ENCODE data around the gene MUC5B. TPM values are rescaled to one million over a fixed set of nuclear protein-coding genes. Genes with fewer than 3 reads are reported as not detected.

MUC5B gene
- total and polyA plus RNA-seq, 4 donors, result 0.17 to 0.95 (median 0.50) TPM; not detected in 1

- no peak for DNase-seq (ENCODE audit: low spot score)
- TF ChIP-seq RXRA (IDR thresholded peaks at IDR 0.05), result no peak
- TF ChIP-seq HNF4A (conservative IDR thresholded peaks at IDR 0.05), result no peak
- no peak for TF ChIP-seq MAX (IDR thresholded peaks at IDR 0.05)
- TF ChIP-seq REST (IDR thresholded peaks at IDR 0.05), result no peak
- TF ChIP-seq, protein P1, sequence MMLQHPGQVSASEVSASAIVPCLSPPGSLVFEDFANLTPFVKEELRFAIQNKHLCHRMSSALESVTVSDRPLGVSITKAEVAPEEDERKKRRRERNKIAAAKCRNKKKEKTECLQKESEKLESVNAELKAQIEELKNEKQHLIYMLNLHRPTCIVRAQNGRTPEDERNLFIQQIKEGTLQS (IDR thresholded peaks at IDR 0.05), result no peak
- TF ChIP-seq GABPA (IDR thresholded peaks at IDR 0.05 in 1 of 2, conservative IDR thresholded peaks at IDR 0.05 in 1 of 2), result no peak
- H3K27ac ChIP-seq (ENCODE audit: low read depth in 1 of 2, low read length in 2 of 2), result no peak overlapping the region
- H3K36me3 ChIP-seq (ENCODE audit: control insufficient read depth in 4 of 4, insufficient read depth in 3 of 4, low read depth in 1 of 4, low read length in 3 of 4), result no peaks in the 10 kb centered on the region
- no peak overlapping the region for H3K9ac ChIP-seq (ENCODE audit: low read depth in 1 of 2, low read length in 2 of 2)
- WGBS, result 91% methylated on average over 34 of the region's 34 CpGs
- H3K4me1 ChIP-seq (ENCODE audit: control insufficient read depth in 4 of 4, insufficient read depth in 4 of 4, low read length in 3 of 4), result peaks cover 0 to 1% (median 0%) of the 10 kb centered on the region in 4 donors
- H3K9me3 ChIP-seq (ENCODE audit: control insufficient read depth in 4 of 4, low read length in 3 of 4), result peaks cover 0 to 7% (median 0%) of the 10 kb centered on the region in 4 donors
- H3K27me3 ChIP-seq (ENCODE audit: control insufficient read depth in 4 of 4, insufficient read depth in 4 of 4, low read length in 3 of 4), result no peaks in the 10 kb centered on the region
- H3K4me3 ChIP-seq (ENCODE audit: low read depth in 1 of 3, low read length in 3 of 3), result no peak overlapping the region
Measured at GRCh38 chr11:1207401-1208143, 15.3 kb upstream of the MUC5B start.

DNA sequence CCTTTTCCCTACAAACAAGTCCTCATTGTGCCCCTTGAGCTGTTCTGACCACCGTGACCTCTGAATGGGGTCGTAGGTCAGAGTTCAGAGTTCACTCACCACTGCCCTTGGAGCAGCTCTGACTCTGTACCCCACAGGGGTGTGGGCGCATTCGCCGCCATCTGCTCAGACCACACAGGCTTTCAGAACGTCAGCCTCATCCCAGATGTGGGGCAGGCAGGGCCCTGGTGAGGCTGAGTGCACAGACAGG lies 14.8 kb upstream of the MUC5B start:
- TF ChIP-seq JUND (IDR thresholded peaks at IDR 0.05), result no peak
- no peak for TF ChIP-seq REST (IDR thresholded peaks at IDR 0.05)
- no peak for TF ChIP-seq GABPA (IDR thresholded peaks at IDR 0.05 in 1 of 2, conservative IDR thresholded peaks at IDR 0.05 in 1 of 2)
- TF ChIP-seq FOXA1 (IDR thresholded peaks at IDR 0.05), result no peak
- no peak for TF ChIP-seq RXRA (IDR thresholded peaks at IDR 0.05)
- TF ChIP-seq EGR1 (IDR thresholded peaks at IDR 0.05; ENCODE audit: low read depth in 2 of 2), result no peak
- TF ChIP-seq RAD21 (IDR thresholded peaks at IDR 0.05), result no peak
- TF ChIP-seq, protein P1 (IDR thresholded peaks at IDR 0.05), result no peak
- no peak for TF ChIP-seq HNF4G (IDR thresholded peaks at IDR 0.05)
- TF ChIP-seq FOXA2 (IDR thresholded peaks at IDR 0.05), result no peak
- TF ChIP-seq, protein P2, sequence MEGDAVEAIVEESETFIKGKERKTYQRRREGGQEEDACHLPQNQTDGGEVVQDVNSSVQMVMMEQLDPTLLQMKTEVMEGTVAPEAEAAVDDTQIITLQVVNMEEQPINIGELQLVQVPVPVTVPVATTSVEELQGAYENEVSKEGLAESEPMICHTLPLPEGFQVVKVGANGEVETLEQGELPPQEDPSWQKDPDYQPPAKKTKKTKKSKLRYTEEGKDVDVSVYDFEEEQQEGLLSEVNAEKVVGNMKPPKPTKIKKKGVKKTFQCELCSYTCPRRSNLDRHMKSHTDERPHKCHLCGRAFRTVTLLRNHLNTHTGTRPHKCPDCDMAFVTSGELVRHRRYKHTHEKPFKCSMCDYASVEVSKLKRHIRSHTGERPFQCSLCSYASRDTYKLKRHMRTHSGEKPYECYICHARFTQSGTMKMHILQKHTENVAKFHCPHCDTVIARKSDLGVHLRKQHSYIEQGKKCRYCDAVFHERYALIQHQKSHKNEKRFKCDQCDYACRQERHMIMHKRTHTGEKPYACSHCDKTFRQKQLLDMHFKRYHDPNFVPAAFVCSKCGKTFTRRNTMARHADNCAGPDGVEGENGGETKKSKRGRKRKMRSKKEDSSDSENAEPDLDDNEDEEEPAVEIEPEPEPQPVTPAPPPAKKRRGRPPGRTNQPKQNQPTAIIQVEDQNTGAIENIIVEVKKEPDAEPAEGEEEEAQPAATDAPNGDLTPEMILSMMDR (IDR thresholded peaks at IDR 0.05; ENCODE audit: low read depth, low read length, missing input control), result no peak
- no peak for TF ChIP-seq HNF4A (conservative IDR thresholded peaks at IDR 0.05)
- TF ChIP-seq, protein P3, sequence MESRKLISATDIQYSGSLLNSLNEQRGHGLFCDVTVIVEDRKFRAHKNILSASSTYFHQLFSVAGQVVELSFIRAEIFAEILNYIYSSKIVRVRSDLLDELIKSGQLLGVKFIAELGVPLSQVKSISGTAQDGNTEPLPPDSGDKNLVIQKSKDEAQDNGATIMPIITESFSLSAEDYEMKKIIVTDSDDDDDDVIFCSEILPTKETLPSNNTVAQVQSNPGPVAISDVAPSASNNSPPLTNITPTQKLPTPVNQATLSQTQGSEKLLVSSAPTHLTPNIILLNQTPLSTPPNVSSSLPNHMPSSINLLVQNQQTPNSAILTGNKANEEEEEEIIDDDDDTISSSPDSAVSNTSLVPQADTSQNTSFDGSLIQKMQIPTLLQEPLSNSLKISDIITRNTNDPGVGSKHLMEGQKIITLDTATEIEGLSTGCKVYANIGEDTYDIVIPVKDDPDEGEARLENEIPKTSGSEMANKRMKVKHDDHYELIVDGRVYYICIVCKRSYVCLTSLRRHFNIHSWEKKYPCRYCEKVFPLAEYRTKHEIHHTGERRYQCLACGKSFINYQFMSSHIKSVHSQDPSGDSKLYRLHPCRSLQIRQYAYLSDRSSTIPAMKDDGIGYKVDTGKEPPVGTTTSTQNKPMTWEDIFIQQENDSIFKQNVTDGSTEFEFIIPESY (IDR thresholded peaks at IDR 0.05), result no peak
- no peak for TF ChIP-seq TAF1 (conservative IDR thresholded peaks at IDR 0.05)
- TF ChIP-seq SP1 (IDR thresholded peaks at IDR 0.05), result no peak
- peaks cover 0 to 1% (median 0%) of the 10 kb centered on the region in 4 donors for H3K4me1 ChIP-seq (ENCODE audit: control insufficient read depth in 4 of 4, insufficient read depth in 4 of 4, low read length in 3 of 4)
- H3K9ac ChIP-seq (ENCODE audit: low read depth in 1 of 2, low read length in 2 of 2), result no peak overlapping the region
- peaks cover 0 to 7% (median 0%) of the 10 kb centered on the region in 4 donors for H3K9me3 ChIP-seq (ENCODE audit: control insufficient read depth in 4 of 4, low read length in 3 of 4)
- H3K4me3 ChIP-seq (ENCODE audit: low read depth in 1 of 3, low read length in 3 of 3), result no peak overlapping the region
- 83% methylated on average over 6 of the region's 6 CpGs for WGBS
- no peaks in the 10 kb centered on the region for H3K36me3 ChIP-seq (ENCODE audit: control insufficient read depth in 4 of 4, insufficient read depth in 3 of 4, low read depth in 1 of 4, low read length in 3 of 4)
- H3K27ac ChIP-seq (ENCODE audit: low read depth in 1 of 2, low read length in 2 of 2), result no peak overlapping the region
- H3K27me3 ChIP-seq (ENCODE audit: control insufficient read depth in 4 of 4, insufficient read depth in 4 of 4, low read length in 3 of 4), result no peaks in the 10 kb centered on the region
- no peak for DNase-seq (ENCODE audit: low spot score)

Measured in liver (tissue), 9 donors.